SK-N-SH (cell line): ENCODE results near the gene EHD2. TPM values are rescaled to one million over a fixed set of nuclear protein-coding genes. Genes with fewer than 3 reads are reported as not detected.

ENCODE experiments used
- CTCF ChIA-PET: fragments of 300-600, 350-600 bp; formaldehyde crosslinking; extraction: SDS; loops from one replicate; lab custom pipeline; 2021; lab: Yijun Ruan, JAX
- POLR2A ChIA-PET: fragments of 350-600 bp; sonication (Branson Sonifier 250); formaldehyde crosslinking; extraction: SDS; loops from one replicate; lab custom pipeline; 2020; ENCODE audit warnings: antibody characterized with exemption, inconsistent platforms; lab: Yijun Ruan, JAX
- DNase-seq: peaks from one replicate; pipeline ENCODE4 v3.0.0; 2012
- H2AFZ ChIP-seq: fragments of 200-600 bp; sonication (generic); 2 replicates; pipeline ENCODE4 v1.8.1; 2016; ENCODE audit warnings: antibody characterized with exemption, mild to moderate bottlenecking, low read depth
- H3F3A ChIP-seq: fragments of 200-600 bp; sonication (generic); replicated peaks from 2 replicates; pipeline ENCODE3; 2016; ENCODE audit warnings: antibody characterized with exemption, mild to moderate bottlenecking; ENCODE audit not compliant: insufficient read depth
- H3K27ac ChIP-seq, 2 experiments: fragments of 200-500 bp in 1 of 2; fragments of 200-600 bp in 1 of 2; sonication (Bioruptor generic) in 1 of 2; sonication (generic), shearing (Covaris generic) in 1 of 2; 2 replicates each; pipeline versions ENCODE4 v1.5.1 to v1.6.1; 2014 to 2016; ENCODE audit warnings: low read depth in 2 of 2, inconsistent platforms in 1 of 2, low read length in 1 of 2, mild to moderate bottlenecking in 1 of 2, mixed read lengths in 1 of 2
- H3K27me3 ChIP-seq: fragments of 200-600 bp; sonication (generic), shearing (Covaris generic); 2 replicates; pipeline ENCODE4 v1.6.1; 2016; ENCODE audit warnings: mixed run types; ENCODE audit not compliant: insufficient read depth
- H3K36me3 ChIP-seq, 2 experiments: fragments of 200-500 bp in 1 of 2; fragments of 200-600 bp in 1 of 2; sonication (Bioruptor generic) in 1 of 2; sonication (generic) in 1 of 2; replicated peaks in 1 of 2; 2 replicates each; pipeline versions ENCODE3 to v1.5.1; 2014 to 2016; ENCODE audit warnings: low read length in 1 of 2, mild to moderate bottlenecking in 1 of 2; ENCODE audit not compliant: insufficient read depth in 2 of 2, control insufficient read depth in 1 of 2
- H3K4me1 ChIP-seq, 2 experiments: fragments of 200-500 bp in 1 of 2; fragments of 200-600 bp in 1 of 2; sonication (Bioruptor generic) in 1 of 2; sonication (generic), shearing (Covaris generic) in 1 of 2; 2 replicates each; pipeline versions ENCODE4 v1.5.1 to v1.6.1; 2014 to 2016; ENCODE audit warnings: low read depth in 1 of 2, low read length in 1 of 2, mixed run types in 1 of 2; ENCODE audit not compliant: insufficient read depth in 2 of 2, control insufficient read depth in 1 of 2
- H3K4me2 ChIP-seq: fragments of 200-600 bp; sonication (generic), shearing (Covaris generic); 2 replicates; pipeline ENCODE4 v1.6.1; 2017; ENCODE audit warnings: mixed run types
- H3K4me3 ChIP-seq, 2 experiments: fragments of 200-500 bp in 1 of 2; fragments of 200-600 bp in 1 of 2; sonication (Bioruptor generic) in 1 of 2; sonication (generic), shearing (Covaris generic) in 1 of 2; 2 replicates each; pipeline versions ENCODE4 v1.5.1 to v1.8.1; 2014 to 2016; ENCODE audit warnings: low read depth in 2 of 2, inconsistent platforms in 1 of 2, low read length in 1 of 2, mild to moderate bottlenecking in 1 of 2, mixed read lengths in 1 of 2, moderate library complexity in 1 of 2
- H3K79me2 ChIP-seq: fragments of 200-600 bp; sonication (generic); 2 replicates; pipeline ENCODE4 v1.8.1; 2017; ENCODE audit warnings: mild to moderate bottlenecking; ENCODE audit not compliant: insufficient read depth
- H3K9ac ChIP-seq: fragments of 200-600 bp; sonication (generic); 2 replicates; pipeline ENCODE4 v1.6.1; 2017; ENCODE audit warnings: mixed run types
- H3K9me2 ChIP-seq: fragments of 200-600 bp; sonication (generic); 2 replicates; pipeline ENCODE4 v1.6.1; 2017; ENCODE audit warnings: mixed run types
- H3K9me3 ChIP-seq: fragments of 200-600 bp; sonication (generic); 2 replicates; pipeline ENCODE4 v1.6.1; 2017; ENCODE audit warnings: mixed run types, mild to moderate bottlenecking, moderate library complexity
- H4K20me1 ChIP-seq: fragments of 200-600 bp; sonication (generic); 2 replicates; pipeline ENCODE4 v1.6.1; 2017; ENCODE audit warnings: mild to moderate bottlenecking, mixed run types; ENCODE audit not compliant: insufficient read depth
- ELF1 ChIP-seq: IDR thresholded peaks from 2 replicates; pipeline ENCODE4 v1.4.0; 2012
- EZH2phosphoT487 ChIP-seq: fragments of 200-600 bp; sonication (generic); IDR thresholded peaks from 2 replicates; pipeline ENCODE4 v1.6.1; 2017; ENCODE audit warnings: low read depth, mixed run types, mild to moderate bottlenecking, antibody characterized with exemption, moderate library complexity, borderline replicate concordance
- FOXM1 ChIP-seq: IDR thresholded peaks from 2 replicates; pipeline ENCODE4 v1.4.0; 2012; ENCODE audit warnings: low read depth, mild to moderate bottlenecking
- GABPA ChIP-seq: IDR thresholded peaks from 2 replicates; pipeline ENCODE4 v1.4.0; 2012; ENCODE audit warnings: low read depth, mild to moderate bottlenecking
- MEF2A ChIP-seq: IDR thresholded peaks from 2 replicates; pipeline ENCODE4 v1.4.0; 2012; ENCODE audit warnings: low read depth, borderline replicate concordance
- MXI1 ChIP-seq: IDR thresholded peaks from 2 replicates; pipeline ENCODE4 v1.6.1; 2012; ENCODE audit warnings: mild to moderate bottlenecking, low read depth, low read length, improper control_type of control experiment
- NFIC ChIP-seq: IDR thresholded peaks from 2 replicates; pipeline ENCODE4 v1.4.0; 2012; ENCODE audit warnings: borderline replicate concordance
- NRF1 ChIP-seq: IDR thresholded peaks from 2 replicates; pipeline ENCODE4 v1.6.1; 2012; ENCODE audit warnings: low read depth, mild to moderate bottlenecking, low read length
- RAD21 ChIP-seq: IDR thresholded peaks from 2 replicates; pipeline ENCODE4 v1.6.1; 2012; ENCODE audit warnings: mild to moderate bottlenecking, low read length
- RCOR1 ChIP-seq: fragments of 150-350 bp; IDR thresholded peaks from 2 replicates; pipeline ENCODE4 v1.6.1; 2017; ENCODE audit warnings: antibody characterized with exemption, low read length
- RFX5 ChIP-seq: IDR thresholded peaks from 2 replicates; pipeline ENCODE4 v1.6.1; 2012; ENCODE audit warnings: mild to moderate bottlenecking, improper control_type of control experiment, low read length
- RXRA ChIP-seq: IDR thresholded peaks from 2 replicates; pipeline ENCODE4 v1.4.0; 2012; ENCODE audit warnings: low read depth, mild to moderate bottlenecking, borderline replicate concordance
- SIN3A ChIP-seq: IDR thresholded peaks from 2 replicates; pipeline ENCODE4 v1.6.1; 2012; ENCODE audit warnings: low read depth, mild to moderate bottlenecking, low read length, moderate library complexity, borderline replicate concordance
- SMC3 ChIP-seq: IDR thresholded peaks from 2 replicates; pipeline ENCODE4 v1.6.1; 2012; ENCODE audit warnings: low read depth, low read length, improper control_type of control experiment
- WGBS: methylation state at CpG from one replicate; pipeline ENCODE4 v1.1.6; 2017; ENCODE audit warnings: low lambda C conversion rate; 5-methylcytosine and 5-hydroxymethylcytosine counted together
- polyA plus RNA-seq, 3 experiments: library from polyadenylated mRNA; depleted of rRNA; stranded (reverse); fragments of >200 nt; gene quantifications; 2 replicates each; pipeline ENCODE4 v1.2.3, GENCODE V29; 2012
- TF ChIP-seq, protein P1 (sequence below): IDR thresholded peaks from 2 replicates; pipeline ENCODE4 v1.6.1; 2012; ENCODE audit warnings: mild to moderate bottlenecking, low read depth, low read length, moderate library complexity
- TF ChIP-seq, protein P2 (sequence below): IDR thresholded peaks from 2 replicates; pipeline ENCODE4; 2012
- TF ChIP-seq, protein P3 (sequence below): IDR thresholded peaks from 2 replicates; pipeline ENCODE4 v1.4.0; 2012; ENCODE audit warnings: low read depth
- TF ChIP-seq, protein P4 (sequence below): fragments of 150-350 bp; IDR thresholded peaks from 2 replicates; pipeline ENCODE4 v1.6.1; 2017; ENCODE audit warnings: antibody characterized with exemption, low read length, low read depth, borderline replicate concordance
- TF ChIP-seq, protein P5 (sequence below): IDR thresholded peaks from 2 replicates; pipeline ENCODE4 v1.4.0; 2012; ENCODE audit warnings: low read depth, borderline replicate concordance

The EHD2 gene
- polyA plus RNA-seq, 1 of the 3 experiments (the other 2 are of a cell fraction) = 55.5 TPM

DNA sequence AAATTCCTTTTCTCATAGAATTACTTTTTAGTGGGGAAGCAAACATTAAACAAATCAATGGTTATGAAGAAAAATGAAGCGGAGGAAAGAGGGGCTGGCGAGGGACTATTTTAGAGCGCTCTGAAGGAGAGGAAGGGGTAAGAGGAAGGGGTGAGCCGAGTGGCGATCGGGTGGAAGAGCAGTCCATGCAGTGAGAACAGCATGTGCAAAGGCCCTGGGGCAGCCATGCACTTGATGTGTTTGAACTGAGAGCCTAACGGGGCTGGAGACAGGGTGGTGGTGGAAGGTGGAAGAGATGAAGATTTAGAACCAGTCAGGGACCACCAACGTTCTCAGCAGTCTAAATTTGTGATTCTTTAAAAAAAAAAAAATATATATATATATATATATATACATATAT is 17.7 kb downstream of the EHD2 start:
- ChIA-PET POLR2A (no interaction called here), CTCF (interaction anchor here (1.2 to 2.1 kb wide), 4 partner anchors 10 to 32 kb away, joined by 3 to 8 read pairs (median 4); partner anchors contain the start of gene EHD2)
- no peaks in the 10 kb centered on the region for H3K27me3 ChIP-seq
- no peak overlapping the region for H3K4me2 ChIP-seq
- H3K4me1 ChIP-seq = peaks cover 7 to 8% of the 10 kb centered on the region in 2 experiments; a peak in 2 of 4 replicates
- no peaks in the 10 kb centered on the region for H3K9me3 ChIP-seq
- peaks cover 68% of the 10 kb centered on the region for H3K79me2 ChIP-seq
- no peak overlapping the region for H3K4me3 ChIP-seq
- H3K9me2 ChIP-seq = no peaks in the 10 kb centered on the region
- H2AFZ ChIP-seq = no peak overlapping the region
- H3F3A ChIP-seq = peaks cover 51% of the 10 kb centered on the region
- H3K36me3 ChIP-seq = peaks cover 2 to 54% of the 10 kb centered on the region in 2 experiments
- H3K9ac ChIP-seq = no peak overlapping the region
- WGBS = 92% methylated on average over 8 of the region's 8 CpGs
- no peak for DNase-seq
- no peak overlapping the region for H3K27ac ChIP-seq
- TF ChIP-seq SMC3 (no peak), MEF2A (no peak)
- H4K20me1 ChIP-seq = peaks cover 13% of the 10 kb centered on the region; the same call in 1 of the 2 replicates

DNA sequence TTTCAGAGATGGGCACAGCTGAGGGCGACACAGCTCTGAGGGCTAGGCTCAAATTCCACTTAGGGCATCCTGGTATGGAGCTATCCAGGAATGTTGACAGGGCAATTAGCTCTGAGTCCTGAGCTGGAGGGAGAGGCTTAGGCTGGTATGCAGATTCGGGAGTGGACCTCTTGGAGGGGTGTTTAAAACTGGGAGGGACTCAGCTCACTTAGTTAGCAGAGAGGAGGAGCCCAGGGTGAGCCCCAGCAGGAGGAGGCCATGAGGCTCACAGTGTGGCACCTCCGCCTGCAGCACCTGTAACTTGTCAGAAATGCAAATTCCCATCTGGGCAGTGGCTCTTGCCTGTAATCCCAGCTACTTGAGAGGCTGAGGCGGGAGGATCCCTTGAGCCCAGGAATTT is 21.9 kb downstream of the EHD2 start:
- H3K4me1 ChIP-seq = no peaks in the 10 kb centered on the region
- H4K20me1 ChIP-seq = peaks cover 7% of the 10 kb centered on the region; the same call in 1 of the 2 replicates
- H3K4me3 ChIP-seq = no peak overlapping the region
- CTCF ChIA-PET = interaction anchor here (1.7 to 17.6 kb wide), 2 partner anchors 8 to 26 kb away, joined by 10 to 475 read pairs; partner anchors contain the start of gene EHD2
- H3K27ac ChIP-seq = no peak overlapping the region
- peaks cover 4 to 62% of the 10 kb centered on the region in 2 experiments for H3K36me3 ChIP-seq
- H3K27me3 ChIP-seq = no peaks in the 10 kb centered on the region
- no peak overlapping the region for H2AFZ ChIP-seq
- no peak for DNase-seq
- no peaks in the 10 kb centered on the region for H3K9me2 ChIP-seq
- peaks cover 47% of the 10 kb centered on the region for H3K79me2 ChIP-seq
- H3F3A ChIP-seq = peaks cover 35% of the 10 kb centered on the region
- no peaks in the 10 kb centered on the region for H3K9me3 ChIP-seq
- POLR2A ChIA-PET = interaction anchor here (0.7 to 0.9 kb wide), 2 partner anchors 11 to 16 kb away, joined by 3 read pairs; no protein-coding TSS in a partner anchor
- H3K9ac ChIP-seq = no peak overlapping the region
- WGBS = 85% methylated on average over 4 of the region's 4 CpGs
- no peak overlapping the region for H3K4me2 ChIP-seq
- TF ChIP-seq NFIC = no peak
- TF ChIP-seq, protein P1, sequence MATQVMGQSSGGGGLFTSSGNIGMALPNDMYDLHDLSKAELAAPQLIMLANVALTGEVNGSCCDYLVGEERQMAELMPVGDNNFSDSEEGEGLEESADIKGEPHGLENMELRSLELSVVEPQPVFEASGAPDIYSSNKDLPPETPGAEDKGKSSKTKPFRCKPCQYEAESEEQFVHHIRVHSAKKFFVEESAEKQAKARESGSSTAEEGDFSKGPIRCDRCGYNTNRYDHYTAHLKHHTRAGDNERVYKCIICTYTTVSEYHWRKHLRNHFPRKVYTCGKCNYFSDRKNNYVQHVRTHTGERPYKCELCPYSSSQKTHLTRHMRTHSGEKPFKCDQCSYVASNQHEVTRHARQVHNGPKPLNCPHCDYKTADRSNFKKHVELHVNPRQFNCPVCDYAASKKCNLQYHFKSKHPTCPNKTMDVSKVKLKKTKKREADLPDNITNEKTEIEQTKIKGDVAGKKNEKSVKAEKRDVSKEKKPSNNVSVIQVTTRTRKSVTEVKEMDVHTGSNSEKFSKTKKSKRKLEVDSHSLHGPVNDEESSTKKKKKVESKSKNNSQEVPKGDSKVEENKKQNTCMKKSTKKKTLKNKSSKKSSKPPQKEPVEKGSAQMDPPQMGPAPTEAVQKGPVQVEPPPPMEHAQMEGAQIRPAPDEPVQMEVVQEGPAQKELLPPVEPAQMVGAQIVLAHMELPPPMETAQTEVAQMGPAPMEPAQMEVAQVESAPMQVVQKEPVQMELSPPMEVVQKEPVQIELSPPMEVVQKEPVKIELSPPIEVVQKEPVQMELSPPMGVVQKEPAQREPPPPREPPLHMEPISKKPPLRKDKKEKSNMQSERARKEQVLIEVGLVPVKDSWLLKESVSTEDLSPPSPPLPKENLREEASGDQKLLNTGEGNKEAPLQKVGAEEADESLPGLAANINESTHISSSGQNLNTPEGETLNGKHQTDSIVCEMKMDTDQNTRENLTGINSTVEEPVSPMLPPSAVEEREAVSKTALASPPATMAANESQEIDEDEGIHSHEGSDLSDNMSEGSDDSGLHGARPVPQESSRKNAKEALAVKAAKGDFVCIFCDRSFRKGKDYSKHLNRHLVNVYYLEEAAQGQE = no peak
- no peak for TF ChIP-seq GABPA
- TF ChIP-seq, protein P2, sequence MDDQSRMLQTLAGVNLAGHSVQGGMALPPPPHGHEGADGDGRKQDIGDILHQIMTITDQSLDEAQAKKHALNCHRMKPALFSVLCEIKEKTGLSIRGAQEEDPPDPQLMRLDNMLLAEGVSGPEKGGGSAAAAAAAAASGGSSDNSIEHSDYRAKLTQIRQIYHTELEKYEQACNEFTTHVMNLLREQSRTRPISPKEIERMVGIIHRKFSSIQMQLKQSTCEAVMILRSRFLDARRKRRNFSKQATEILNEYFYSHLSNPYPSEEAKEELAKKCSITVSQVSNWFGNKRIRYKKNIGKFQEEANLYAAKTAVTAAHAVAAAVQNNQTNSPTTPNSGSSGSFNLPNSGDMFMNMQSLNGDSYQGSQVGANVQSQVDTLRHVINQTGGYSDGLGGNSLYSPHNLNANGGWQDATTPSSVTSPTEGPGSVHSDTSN = no peak
- TF ChIP-seq, protein P3, sequence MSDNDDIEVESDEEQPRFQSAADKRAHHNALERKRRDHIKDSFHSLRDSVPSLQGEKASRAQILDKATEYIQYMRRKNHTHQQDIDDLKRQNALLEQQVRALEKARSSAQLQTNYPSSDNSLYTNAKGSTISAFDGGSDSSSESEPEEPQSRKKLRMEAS = no peak
- no peak for TF ChIP-seq SIN3A
- TF ChIP-seq RXRA = no peak
- TF ChIP-seq, protein P4, sequence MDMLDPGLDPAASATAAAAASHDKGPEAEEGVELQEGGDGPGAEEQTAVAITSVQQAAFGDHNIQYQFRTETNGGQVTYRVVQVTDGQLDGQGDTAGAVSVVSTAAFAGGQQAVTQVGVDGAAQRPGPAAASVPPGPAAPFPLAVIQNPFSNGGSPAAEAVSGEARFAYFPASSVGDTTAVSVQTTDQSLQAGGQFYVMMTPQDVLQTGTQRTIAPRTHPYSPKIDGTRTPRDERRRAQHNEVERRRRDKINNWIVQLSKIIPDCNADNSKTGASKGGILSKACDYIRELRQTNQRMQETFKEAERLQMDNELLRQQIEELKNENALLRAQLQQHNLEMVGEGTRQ = no peak
- no peak for TF ChIP-seq RCOR1
- TF ChIP-seq EZH2phosphoT487 = no peak
- TF ChIP-seq RAD21 = no peak
- no peak for TF ChIP-seq ELF1
- no peak for TF ChIP-seq RFX5
- TF ChIP-seq MXI1 = no peak
- TF ChIP-seq NRF1 = no peak
- TF ChIP-seq, protein P5, sequence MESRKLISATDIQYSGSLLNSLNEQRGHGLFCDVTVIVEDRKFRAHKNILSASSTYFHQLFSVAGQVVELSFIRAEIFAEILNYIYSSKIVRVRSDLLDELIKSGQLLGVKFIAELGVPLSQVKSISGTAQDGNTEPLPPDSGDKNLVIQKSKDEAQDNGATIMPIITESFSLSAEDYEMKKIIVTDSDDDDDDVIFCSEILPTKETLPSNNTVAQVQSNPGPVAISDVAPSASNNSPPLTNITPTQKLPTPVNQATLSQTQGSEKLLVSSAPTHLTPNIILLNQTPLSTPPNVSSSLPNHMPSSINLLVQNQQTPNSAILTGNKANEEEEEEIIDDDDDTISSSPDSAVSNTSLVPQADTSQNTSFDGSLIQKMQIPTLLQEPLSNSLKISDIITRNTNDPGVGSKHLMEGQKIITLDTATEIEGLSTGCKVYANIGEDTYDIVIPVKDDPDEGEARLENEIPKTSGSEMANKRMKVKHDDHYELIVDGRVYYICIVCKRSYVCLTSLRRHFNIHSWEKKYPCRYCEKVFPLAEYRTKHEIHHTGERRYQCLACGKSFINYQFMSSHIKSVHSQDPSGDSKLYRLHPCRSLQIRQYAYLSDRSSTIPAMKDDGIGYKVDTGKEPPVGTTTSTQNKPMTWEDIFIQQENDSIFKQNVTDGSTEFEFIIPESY = no peak
- TF ChIP-seq FOXM1 = no peak
- no peak for TF ChIP-seq MEF2A
